Measurements from ENCODE around the gene MANBA.

Gene MANBA

GRCh38 chr4:102736636-102737549, 23.9 kb downstream of the MANBA start (continued):
- TF ChIP-seq ZNF510 (tag by site-specific recombination; IDR thresholded peaks at IDR 0.05; ENCODE audit: insufficient replicate concordance) (no peak), ZNF837 (tag by site-specific recombination; IDR thresholded peaks at IDR 0.05) (no peak), ZNF529 (tag by site-specific recombination; IDR thresholded peaks at IDR 0.05; ENCODE audit: insufficient replicate concordance) (no peak), ZNF202 (tag by site-specific recombination; IDR thresholded peaks at IDR 0.05; ENCODE audit: borderline replicate concordance) (no peak), ZNF266 (tag by site-specific recombination; IDR thresholded peaks at IDR 0.05; ENCODE audit: low read depth) (no peak), ZNF26 (tag by site-specific recombination; IDR thresholded peaks at IDR 0.05) (no peak), ZNF768 (tag by site-specific recombination; IDR thresholded peaks at IDR 0.05) (no peak), ZNF664 (tag by site-specific recombination; IDR thresholded peaks at IDR 0.05) (no peak), HOXC10 (CRISPR knock-in tag; IDR thresholded peaks at IDR 0.05) (no peak), SETDB1 (IDR thresholded peaks at IDR 0.05; ENCODE audit: insufficient read length, low read length) (no peak), ZNF792 (tag by site-specific recombination; IDR thresholded peaks at IDR 0.05) (no peak), ZNF639 (tag by site-specific recombination; IDR thresholded peaks at IDR 0.05) (no peak), ZNF776 (tag by site-specific recombination; IDR thresholded peaks at IDR 0.05; ENCODE audit: borderline replicate concordance) (no peak), KLF7 (tag by site-specific recombination; IDR thresholded peaks at IDR 0.05; ENCODE audit: borderline replicate concordance) (no peak), ZNF366 (tag by site-specific recombination; conservative IDR thresholded peaks at IDR 0.05) (no peak), ZNF19 (tag by site-specific recombination; IDR thresholded peaks at IDR 0.05; ENCODE audit: low read depth) (no peak), ZNF624 (tag by site-specific recombination; IDR thresholded peaks at IDR 0.05) (no peak), KLF9 (tag by site-specific recombination; IDR thresholded peaks at IDR 0.05; ENCODE audit: low read depth) (no peak), TCF7L2 (IDR thresholded peaks at IDR 0.05; ENCODE audit: borderline replicate concordance, low read depth, low read length) (no peak), ZNF404 (tag by site-specific recombination; IDR thresholded peaks at IDR 0.05) (no peak), TRIM28 (IDR thresholded peaks at IDR 0.05; ENCODE audit: borderline replicate concordance, low read length) (no peak; the same call in 1 of the 2 replicates), ZNF830 (tag by site-specific recombination; IDR thresholded peaks at IDR 0.05; ENCODE audit: low read depth) (no peak), FEZF1 (tag by site-specific recombination; IDR thresholded peaks at IDR 0.05) (peak; percentile 18; the same call in 1 of the 2 replicates), ZNF16 (tag by site-specific recombination; IDR thresholded peaks at IDR 0.05; ENCODE audit: low read depth) (no peak), GLI4 (tag by site-specific recombination; IDR thresholded peaks at IDR 0.05) (no peak), ZNF138 (tag by site-specific recombination; IDR thresholded peaks at IDR 0.05; ENCODE audit: borderline replicate concordance) (no peak), ZNF623 (tag by site-specific recombination; IDR thresholded peaks at IDR 0.05) (no peak), ZNF23 (tag by site-specific recombination; IDR thresholded peaks at IDR 0.05; ENCODE audit: borderline replicate concordance) (no peak), SP2 (tag by site-specific recombination; IDR thresholded peaks at IDR 0.05) (no peak), ZNF211 (tag by site-specific recombination; IDR thresholded peaks at IDR 0.05; ENCODE audit: low read depth) (no peak), KLF1 (tag by site-specific recombination; IDR thresholded peaks at IDR 0.05) (peak; percentile 48; the same call in 1 of the 2 replicates), ZNF239 (tag by site-specific recombination; IDR thresholded peaks at IDR 0.05) (no peak)
- TF ChIP-seq, protein P1, sequence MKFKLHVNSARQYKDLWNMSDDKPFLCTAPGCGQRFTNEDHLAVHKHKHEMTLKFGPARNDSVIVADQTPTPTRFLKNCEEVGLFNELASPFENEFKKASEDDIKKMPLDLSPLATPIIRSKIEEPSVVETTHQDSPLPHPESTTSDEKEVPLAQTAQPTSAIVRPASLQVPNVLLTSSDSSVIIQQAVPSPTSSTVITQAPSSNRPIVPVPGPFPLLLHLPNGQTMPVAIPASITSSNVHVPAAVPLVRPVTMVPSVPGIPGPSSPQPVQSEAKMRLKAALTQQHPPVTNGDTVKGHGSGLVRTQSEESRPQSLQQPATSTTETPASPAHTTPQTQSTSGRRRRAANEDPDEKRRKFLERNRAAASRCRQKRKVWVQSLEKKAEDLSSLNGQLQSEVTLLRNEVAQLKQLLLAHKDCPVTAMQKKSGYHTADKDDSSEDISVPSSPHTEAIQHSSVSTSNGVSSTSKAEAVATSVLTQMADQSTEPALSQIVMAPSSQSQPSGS (tag by site-specific recombination; IDR thresholded peaks at IDR 0.05; ENCODE audit: low read depth) = no peak
- TF ChIP-seq, protein P2, sequence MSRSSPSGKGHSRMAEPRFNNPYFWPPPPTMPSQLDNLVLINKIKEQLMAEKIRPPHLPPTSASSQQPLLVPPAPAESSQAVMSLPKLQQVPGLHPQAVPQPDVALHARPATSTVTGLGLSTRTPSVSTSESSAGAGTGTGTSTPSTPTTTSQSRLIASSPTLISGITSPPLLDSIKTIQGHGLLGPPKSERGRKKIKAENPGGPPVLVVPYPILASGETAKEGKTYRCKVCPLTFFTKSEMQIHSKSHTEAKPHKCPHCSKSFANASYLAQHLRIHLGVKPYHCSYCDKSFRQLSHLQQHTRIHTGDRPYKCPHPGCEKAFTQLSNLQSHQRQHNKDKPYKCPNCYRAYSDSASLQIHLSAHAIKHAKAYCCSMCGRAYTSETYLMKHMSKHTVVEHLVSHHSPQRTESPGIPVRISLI (tag by site-specific recombination; IDR thresholded peaks at IDR 0.05) = no peak
